AG04450 (cell line): ENCODE measurements around the gene CDKAL1. TPM values are rescaled to one million over a fixed set of nuclear protein-coding genes. Genes with fewer than 3 reads are reported as not detected.

Experiments used
- CTCF ChIA-PET: fragments of 300-600, 350-600 bp; formaldehyde crosslinking; extraction: SDS; loops from one replicate; lab custom pipeline; 2022; ENCODE audit warnings: antibody characterized with exemption, inconsistent platforms; lab: Charles Lee
- POLR2A ChIA-PET: fragments of 350-600 bp; formaldehyde crosslinking; extraction: SDS; loops from one replicate; lab custom pipeline; 2021; ENCODE audit warnings: antibody characterized with exemption, inconsistent platforms; lab: Yijun Ruan, JAX
- DNase-seq: peaks from one replicate; pipeline ENCODE4 v3.0.0-alpha.2; 2011; ENCODE audit warnings: low read depth, low spot score
- H3K27ac ChIP-seq: one replicate; pipeline ENCODE4 v1.5.1; 2012; ENCODE audit warnings: low read depth, low read length, control low read depth
- H3K27me3 ChIP-seq: one replicate; pipeline ENCODE4 v1.6.0; 2012; ENCODE audit warnings: low read length; ENCODE audit not compliant: control insufficient read depth, insufficient read depth
- H3K4me3 ChIP-seq: 2 replicates; pipeline ENCODE4 v1.5.1; 2011; ENCODE audit warnings: mild to moderate bottlenecking, low read depth, low read length, control low read depth
- H3K9me3 ChIP-seq: 2 replicates; pipeline ENCODE4 v1.5.1; 2012; ENCODE audit warnings: low read length; ENCODE audit not compliant: control insufficient read depth, insufficient read depth
- CTCF ChIP-seq: IDR thresholded peaks from 2 replicates; pipeline ENCODE4 v1.5.1; 2011; ENCODE audit warnings: low read depth, low read length, control low read depth, inconsistent platforms
- polyA plus RNA-seq: library from polyadenylated mRNA; depleted of rRNA; stranded (reverse); fragments of >200 nt; gene quantifications from 2 replicates; pipeline ENCODE4 v1.2.3, GENCODE V29; 2011

The CDKAL1 gene
- polyA plus RNA-seq, 1 experiment, result 9.2 TPM

- TF ChIP-seq CTCF, result no peak
- no peak for DNase-seq
- Histone ChIP-seq H3K27ac (no peak overlapping the region), H3K27me3 (no peaks in the 10 kb centered on the region), H3K9me3 (no peaks in the 10 kb centered on the region), H3K4me3 (no peak overlapping the region)
- ChIA-PET POLR2A (interaction anchor here (0.5 kb wide), 1 partner anchor 38 kb away, joined by 3 read pairs; no protein-coding TSS in a partner anchor), CTCF (no interaction called here)
Observed at GRCh38 chr6:21132446-21132845, 598.2 kb downstream of the CDKAL1 start.

- DNase-seq, result no peak
- POLR2A ChIA-PET, result interaction anchor here (0.5 kb wide), 1 partner anchor 37 kb away, joined by 3 read pairs; no protein-coding TSS in a partner anchor
- no peaks in the 10 kb centered on the region for H3K9me3 ChIP-seq
Observed at GRCh38 chr6:21132856-21133838, 598.9 kb downstream of the CDKAL1 start.

GRCh38 chr6:21133901-21134300 lies 599.6 kb downstream of the CDKAL1 start:
- ChIA-PET CTCF (no interaction called here), POLR2A (no interaction called here)
- DNase-seq, result no peak
- no peaks in the 10 kb centered on the region for H3K9me3 ChIP-seq
- TF ChIP-seq CTCF, result no peak
- no peaks in the 10 kb centered on the region for H3K27me3 ChIP-seq
- no peak overlapping the region for H3K27ac ChIP-seq
- H3K4me3 ChIP-seq, result no peak overlapping the region

More at GRCh38 chr6:21132856-21133838, 598.9 kb downstream of the CDKAL1 start:
- TF ChIP-seq CTCF, result no peak
- no peaks in the 10 kb centered on the region for H3K27me3 ChIP-seq
- H3K27ac ChIP-seq, result no peak overlapping the region
- CTCF ChIA-PET, result no interaction called here
- no peak overlapping the region for H3K4me3 ChIP-seq

- no peak for DNase-seq
- POLR2A ChIA-PET, result no interaction called here
- TF ChIP-seq CTCF, result no peak
- no peak overlapping the region for H3K27ac ChIP-seq
- no peaks in the 10 kb centered on the region for H3K27me3 ChIP-seq
- no peaks in the 10 kb centered on the region for H3K9me3 ChIP-seq
- CTCF ChIA-PET, result no interaction called here
- no peak overlapping the region for H3K4me3 ChIP-seq
Observed at GRCh38 chr6:21134356-21134755, 600.1 kb downstream of the CDKAL1 start.

GRCh38 chr6:21135484-21136013 lies 601.3 kb downstream of the CDKAL1 start:
- no peaks in the 10 kb centered on the region for H3K27me3 ChIP-seq
- no peak for DNase-seq
- ChIA-PET CTCF (interaction anchor here (0.5 to 0.6 kb wide), 2 partner anchors 102 to 611 kb away, joined by 3 read pairs; no protein-coding TSS in a partner anchor), POLR2A (no interaction called here)
- no peak overlapping the region for H3K27ac ChIP-seq
- no peaks in the 10 kb centered on the region for H3K9me3 ChIP-seq
- no peak overlapping the region for H3K4me3 ChIP-seq
- TF ChIP-seq CTCF, result no peak
